Hematopoietic multipotent progenitor cell treated with erythropoietin and hydrocortisone succinate and interleukin-3 and kit ligand, for 4 days (in vitro differentiated cells): ENCODE data around the gene MTHFD1.
A peak's percentile ranks its signal among the peaks of the same experiment; 100 is the strongest.

Source experiments
- DNase-seq: peaks from one replicate; pipeline ENCODE4 v3.0.0-alpha.2; 2015

Gene MTHFD1

GRCh38 chr14:64454671-64455070 is 66.5 kb downstream of the MTHFD1 start:
- DNase-seq = no peak

DNA sequence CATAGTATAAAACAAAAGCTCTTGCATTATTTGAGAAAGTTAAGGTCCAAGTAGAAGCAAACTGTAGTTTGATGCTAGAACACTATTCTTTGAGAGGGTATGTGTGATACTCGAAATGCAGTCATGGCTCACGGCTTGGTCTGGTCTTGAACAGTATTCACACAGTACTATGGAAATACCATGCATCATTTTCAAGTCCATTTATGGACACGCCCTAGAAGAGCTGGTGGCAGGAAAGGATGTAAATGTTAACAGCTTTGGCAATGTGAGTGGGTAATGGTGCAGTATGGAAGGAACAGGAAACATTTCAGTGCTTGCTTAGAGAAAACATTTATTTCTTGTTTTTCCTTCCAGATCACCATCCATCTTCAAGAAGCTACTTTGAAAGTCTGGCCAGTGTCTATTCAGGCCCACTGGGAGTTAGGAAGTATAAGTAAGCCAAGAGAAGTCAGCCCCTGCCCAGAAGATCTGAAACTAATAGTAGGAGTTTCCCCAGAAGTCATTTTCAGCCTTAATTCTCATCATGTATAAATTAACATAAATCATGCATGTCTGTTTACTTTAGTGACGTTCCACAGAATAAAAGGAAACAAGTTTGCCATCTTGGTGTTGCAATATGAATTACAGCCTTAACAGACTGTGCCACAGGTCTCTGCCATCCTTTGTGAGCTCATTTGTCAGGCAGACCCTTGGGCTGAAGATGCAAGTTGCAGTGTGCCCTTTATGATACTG is 71.4 kb downstream of the MTHFD1 start:
- no peak for DNase-seq

- DNase-seq = no peak
Measured at GRCh38 chr14:64461221-64461620, 73.1 kb downstream of the MTHFD1 start.

GRCh38 chr14:64463195-64463594 is 75.0 kb downstream of the MTHFD1 start:
- DNase-seq = no peak

DNA sequence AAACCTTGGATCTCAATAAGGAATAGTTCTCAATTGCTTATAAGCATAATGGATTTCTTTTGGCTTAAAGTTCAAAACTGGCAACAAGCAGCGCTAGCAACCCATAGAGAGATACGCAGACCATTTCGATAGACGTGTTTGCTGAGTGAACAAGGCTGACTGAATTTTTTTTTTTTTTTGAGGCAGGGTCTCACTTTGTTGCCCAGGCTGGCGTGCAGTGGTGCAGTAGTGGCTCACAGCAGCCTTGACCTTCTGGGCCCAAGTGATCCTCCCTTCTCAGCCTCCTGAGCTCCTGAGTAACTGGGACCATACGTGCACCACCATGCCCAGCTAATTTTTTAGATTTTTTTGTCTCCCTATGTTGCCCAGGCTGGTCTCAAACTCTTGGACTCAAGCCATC is 75.7 kb downstream of the MTHFD1 start:
- no peak for DNase-seq

DNA sequence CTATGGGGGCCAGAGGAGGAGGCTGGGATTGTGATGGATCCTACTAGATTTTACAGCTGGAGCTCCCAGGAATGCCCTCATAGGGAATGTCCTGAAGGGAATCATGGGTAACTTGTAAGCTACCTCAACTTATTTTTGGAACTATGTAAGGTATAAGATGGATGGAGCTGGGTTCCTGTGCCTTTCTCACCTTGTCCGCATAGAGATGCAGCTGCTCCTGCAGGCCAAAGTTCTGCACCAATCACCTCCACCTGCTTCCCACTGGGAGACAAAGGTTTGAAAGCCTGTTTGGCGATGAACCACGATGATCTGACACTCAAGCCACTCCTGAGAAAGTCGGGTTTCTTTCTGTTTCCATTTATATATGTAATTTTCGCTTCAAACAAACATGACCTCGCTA is 76.5 kb downstream of the MTHFD1 start:
- DNase-seq = no peak

DNA sequence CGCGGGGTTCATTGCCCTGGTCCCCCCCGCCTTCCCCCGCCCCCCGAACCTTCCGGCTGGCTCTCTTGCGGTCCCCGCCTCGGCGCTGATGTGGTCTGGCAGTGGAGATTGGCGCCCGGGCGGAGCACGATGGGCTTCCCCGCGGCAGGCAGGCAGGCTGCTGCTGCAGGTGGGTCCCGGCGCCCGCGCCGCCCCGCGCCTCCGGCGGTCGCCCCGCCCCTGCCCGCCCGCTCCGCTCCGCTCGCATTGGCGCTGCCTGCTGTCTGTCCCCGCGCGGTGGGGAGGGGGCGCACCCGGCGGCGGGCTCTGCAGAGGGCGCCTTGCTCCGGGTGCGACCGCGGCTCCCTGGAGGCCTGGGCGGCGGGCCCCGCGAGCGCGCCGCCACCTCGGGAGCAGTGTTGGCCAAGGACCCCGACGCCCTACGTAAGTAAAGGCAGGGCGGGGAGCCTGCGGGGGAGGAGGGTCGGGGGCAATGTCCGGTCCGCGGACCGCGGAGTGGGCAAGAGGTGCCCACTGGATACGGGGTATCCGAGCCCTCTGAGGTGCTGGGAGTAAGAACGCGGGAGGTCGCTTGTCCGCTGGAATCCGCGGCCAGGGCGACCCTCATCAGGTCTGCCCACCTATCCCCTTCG is 77.2 kb downstream of the MTHFD1 start, which contains the start of gene AKAP5:
TSS of gene AKAP5 (plus strand) at position 309 of the 632 bp plus-strand sequence. CDS start 2,896 bp downstream, outside the sequence.
- DNase-seq = peak; percentile 77

GRCh38 chr14:64465831-64466554 is 77.8 kb downstream of the MTHFD1 start:
- DNase-seq = peak; percentile 36

DNA sequence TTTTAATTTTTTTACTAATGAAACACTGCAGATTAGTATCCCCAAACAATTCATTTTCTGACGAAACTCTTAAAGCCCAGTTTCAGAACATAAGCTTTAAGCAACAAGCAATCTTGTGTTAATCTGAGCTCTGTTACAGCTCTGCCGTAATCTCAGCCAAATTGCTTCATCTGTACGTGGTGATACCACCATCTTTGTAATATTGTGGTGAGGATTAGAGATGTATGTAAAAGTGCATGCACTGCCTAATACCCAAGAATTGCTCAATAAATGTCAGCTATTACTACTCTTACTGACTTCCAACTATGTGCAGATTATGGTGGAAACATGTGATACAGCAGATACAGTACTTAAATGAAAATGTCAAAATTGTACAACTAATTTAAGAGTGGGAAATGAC is 78.9 kb downstream of the MTHFD1 start:
- DNase-seq = peak; percentile 72

GRCh38 chr14:64467566-64467965 is 79.4 kb downstream of the MTHFD1 start:
- no peak for DNase-seq

- no peak for DNase-seq
Measured at GRCh38 chr14:64468451-64468850, 80.3 kb downstream of the MTHFD1 start.

GRCh38 chr14:64474041-64474440 is 85.9 kb downstream of the MTHFD1 start:
- DNase-seq = no peak

DNA sequence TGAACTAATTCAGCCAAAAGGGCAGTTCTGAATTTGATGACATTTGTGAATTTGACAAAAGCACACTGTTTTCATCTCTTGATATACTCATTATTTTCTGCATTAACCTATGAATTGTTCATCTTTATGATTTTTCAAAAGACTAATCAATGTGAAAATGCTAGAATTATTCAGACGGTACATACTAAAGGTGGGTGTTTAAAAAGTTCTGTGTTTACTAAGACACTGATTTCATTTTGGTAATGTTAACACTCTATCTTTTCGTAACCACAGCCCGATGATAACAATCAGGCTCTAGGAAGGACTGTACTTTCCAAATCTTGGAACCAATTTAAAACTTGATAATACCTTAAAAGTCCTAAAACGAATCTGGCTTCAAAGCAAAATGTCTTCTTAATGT is 86.5 kb downstream of the MTHFD1 start:
- no peak for DNase-seq

DNA sequence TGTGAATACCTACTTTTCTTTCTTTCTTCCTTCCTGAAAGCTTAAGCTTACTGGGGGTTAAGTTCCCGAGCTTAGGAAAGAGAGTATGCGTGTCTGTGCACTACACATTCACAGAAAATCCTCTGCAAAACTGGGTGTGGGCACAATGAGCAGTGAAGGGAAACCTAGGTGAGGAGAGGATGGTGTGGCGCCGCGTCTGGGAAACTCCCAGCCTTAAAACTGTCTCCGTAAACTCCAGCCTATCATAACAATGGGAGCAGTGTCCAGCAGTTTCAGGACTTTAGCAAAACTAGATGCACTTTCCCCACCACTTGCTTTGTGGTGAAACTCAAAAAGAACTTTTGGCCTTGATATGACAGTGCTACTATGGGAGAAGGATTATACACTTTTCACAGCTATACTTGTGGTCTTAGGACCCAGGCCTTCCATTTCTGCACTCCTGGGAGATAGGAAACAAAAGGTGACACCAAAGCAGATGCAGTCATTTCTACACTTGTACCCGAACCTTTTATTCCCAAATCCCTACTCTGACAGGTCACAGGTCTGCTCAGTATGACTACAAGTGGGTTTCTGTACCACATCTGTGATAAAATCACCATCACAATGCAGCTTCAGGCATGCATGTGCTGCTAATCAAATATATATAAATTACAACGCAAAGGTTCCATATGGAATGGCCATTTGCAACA is 87.6 kb downstream of the MTHFD1 start:
- no peak for DNase-seq

GRCh38 chr14:64476438-64476837 is 88.3 kb downstream of the MTHFD1 start:
- no peak for DNase-seq

- peak; percentile 72 for DNase-seq
Measured at GRCh38 chr14:64478634-64479250, 90.6 kb downstream of the MTHFD1 start.

DNA sequence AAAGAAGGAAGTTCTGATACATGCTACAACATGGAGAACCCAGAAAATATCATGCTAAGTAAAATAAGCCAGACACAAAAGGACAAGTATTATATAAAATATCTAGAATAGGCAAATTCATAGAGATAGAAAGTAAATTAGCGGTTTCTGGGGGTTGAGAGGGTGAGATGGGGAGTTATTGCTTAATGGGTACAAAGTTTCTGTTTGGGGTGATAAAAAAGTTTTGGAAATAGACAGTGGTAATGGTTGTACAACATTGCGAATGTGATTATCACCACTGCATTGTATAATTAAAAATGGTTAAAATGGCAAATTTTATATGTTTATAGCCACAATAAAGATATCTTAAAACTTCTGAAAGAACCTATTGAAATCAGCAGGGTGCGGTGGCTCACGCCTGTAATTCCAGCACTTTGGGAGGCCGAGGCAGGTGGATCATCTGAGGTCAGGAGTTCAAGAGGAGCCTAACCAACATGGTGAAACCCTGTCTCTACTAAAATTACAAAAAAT is 100.5 kb downstream of the MTHFD1 start:
- no peak for DNase-seq

- DNase-seq = no peak
Measured at GRCh38 chr14:64491637-64492036, 103.5 kb downstream of the MTHFD1 start.

DNA sequence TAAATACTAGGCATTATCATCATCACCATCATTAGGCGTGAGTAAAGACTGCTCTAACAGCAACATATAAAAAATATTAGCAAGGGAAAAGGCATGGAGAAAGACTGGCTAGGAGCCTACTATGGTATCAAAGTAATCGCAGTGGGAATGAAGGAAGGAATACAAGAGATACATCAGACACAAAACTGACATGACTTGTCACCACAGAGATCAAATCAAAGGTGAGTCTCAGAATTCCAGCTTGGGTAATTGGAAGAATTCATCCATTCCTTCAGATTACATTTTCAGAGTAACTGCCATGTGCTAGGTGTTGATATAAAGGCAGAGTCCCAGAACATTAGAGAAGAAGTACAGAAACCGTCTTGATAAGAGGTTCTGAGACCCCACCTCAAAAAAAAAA is 105.3 kb downstream of the MTHFD1 start:
- no peak for DNase-seq

DNA sequence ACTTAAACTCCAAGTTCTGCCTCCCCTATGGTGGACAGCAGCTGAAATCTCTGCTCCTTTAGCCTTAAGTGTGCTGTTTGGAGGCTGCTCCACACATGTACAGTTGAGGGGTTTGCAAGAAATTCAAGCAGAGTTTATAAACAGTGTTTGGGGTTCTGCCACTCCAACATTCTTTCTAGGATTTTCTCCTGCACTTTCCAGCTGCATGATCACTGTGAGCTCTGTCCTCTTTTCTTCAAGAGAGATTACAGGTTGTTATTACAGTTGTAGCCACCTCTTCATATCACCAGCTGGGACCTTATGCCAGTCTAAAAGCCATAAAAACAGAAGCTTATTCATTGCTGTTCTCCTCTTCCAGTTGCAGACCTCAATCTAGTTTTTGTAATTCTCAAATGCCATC is 107.1 kb downstream of the MTHFD1 start:
- no peak for DNase-seq

DNA sequence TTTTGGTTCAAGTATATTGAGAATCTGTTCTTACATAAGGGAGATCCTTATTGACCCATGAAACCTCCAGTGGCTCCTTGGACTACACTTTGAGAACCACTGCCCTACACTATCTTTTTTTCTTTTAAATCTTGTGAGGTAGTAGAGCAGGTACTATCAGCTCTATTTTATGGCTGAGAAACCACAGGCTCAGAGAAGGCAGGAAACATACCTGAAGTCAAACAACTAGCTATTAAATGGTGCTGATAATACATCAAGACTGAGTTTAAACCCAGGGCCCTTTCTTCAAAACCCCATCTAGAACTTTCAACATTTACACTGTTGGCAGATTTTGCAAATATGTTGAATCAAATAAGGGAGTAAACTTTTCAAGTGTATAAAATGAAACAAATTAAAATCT is 108.6 kb downstream of the MTHFD1 start:
- DNase-seq = no peak

DNA sequence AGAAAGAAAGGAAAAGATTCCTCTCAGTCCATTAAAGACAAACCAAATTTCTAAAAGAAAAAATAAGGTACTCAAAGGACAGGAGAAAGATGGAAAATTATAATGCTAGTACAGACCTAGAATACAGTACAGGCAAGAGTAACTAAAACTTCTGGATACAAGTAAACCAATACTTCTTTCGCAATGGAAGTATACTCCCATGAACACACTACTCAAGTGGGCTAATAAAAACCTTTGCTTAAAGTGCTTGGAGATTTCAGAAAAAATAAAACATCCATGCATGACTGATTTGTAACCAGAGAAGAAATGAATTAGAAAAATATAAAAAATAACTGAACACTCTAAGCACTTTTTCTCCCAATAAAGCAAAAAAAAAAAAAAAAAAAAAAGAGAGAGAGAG is 111.9 kb downstream of the MTHFD1 start:
- no peak for DNase-seq
